Esophagus muscularis mucosa (tissue), 4 donors: ENCODE results near the gene TMA7. TPM values are rescaled to one million over a fixed set of nuclear protein-coding genes. Genes with fewer than 3 reads are reported as not detected.
"Not testable (repeated sequence)": the region's sequence is repeated elsewhere in the genome, so short reads cannot be mapped to it uniquely, and the experiment has no call there.

Experiments used
- DNase-seq: peaks from one replicate; pipeline ENCODE4 v3.0.0-alpha.2; 2017; ENCODE audit errors: extremely low spot score
- H3K27ac ChIP-seq, 4 donors: fragments of 200-600 bp; sonication (generic); replicated peaks in 1 of 4; 1 replicate in 3 of 4; 2 replicates in 1 of 4; pipeline ENCODE4 v1.5.1; 2016 to 2019; ENCODE audit warnings: mild to moderate bottlenecking in 1 of 4
- H3K27me3 ChIP-seq, 4 donors: fragments of 200-600 bp; sonication (generic); one replicate each; pipeline versions ENCODE4 v1.5.1 to v1.6.0; 2016 to 2019
- H3K36me3 ChIP-seq, 4 donors: fragments of 200-600 bp; sonication (generic); one replicate each; pipeline ENCODE4 v1.5.1; 2016 to 2019
- H3K4me1 ChIP-seq, 4 donors: fragments of 200-600 bp; sonication (generic); one replicate each; pipeline ENCODE4 v1.5.1; 2016 to 2019
- H3K4me3 ChIP-seq, 4 donors: fragments of 200-600 bp; sonication (generic); 1 replicate in 2 of 4; 2 replicates in 2 of 4; pipeline ENCODE4 v1.5.1; 2016 to 2019; ENCODE audit warnings: mild to moderate bottlenecking in 4 of 4, moderate library complexity in 1 of 4
- H3K9me3 ChIP-seq, 4 donors: fragments of 200-600 bp; sonication (generic); 1 replicate in 3 of 4; 2 replicates in 1 of 4; pipeline ENCODE4 v1.5.1; 2016 to 2019
- CTCF ChIP-seq, 3 experiments: fragments of 200-600 bp in 2 of 3; fragments of 450-650 bp in 1 of 3; sonication (generic) in 2 of 3; IDR thresholded peaks; one replicate each; pipeline ENCODE4 v1.5.1; 2017 to 2019; ENCODE audit warnings: antibody characterized with exemption in 3 of 3, mild to moderate bottlenecking in 2 of 3, moderate library complexity in 1 of 3
- EP300 ChIP-seq: sonication (generic); formaldehyde crosslinking; IDR thresholded peaks from one replicate; pipeline ENCODE4 v1.6.1; 2017; ENCODE audit warnings: antibody characterized with exemption
- POLR2A ChIP-seq: fragments of 450-650 bp; IDR thresholded peaks from one replicate; pipeline ENCODE4 v1.6.1; 2017; ENCODE audit warnings: antibody characterized with exemption, moderate library complexity, mild to moderate bottlenecking, low read depth
- POLR2AphosphoS5 ChIP-seq, 2 donors: sonication (generic); formaldehyde crosslinking; IDR thresholded peaks; one replicate each; pipeline ENCODE4 v1.6.1; 2017; ENCODE audit warnings: antibody characterized with exemption in 2 of 2
- WGBS: methylation state at CpG from one replicate; pipeline ENCODE4 v1.1.5; 2018; 5-methylcytosine and 5-hydroxymethylcytosine counted together
- intact Hi-C: fragments of 100-400 bp; cut with DNase I; formaldehyde crosslinking; loops from one replicate; pipeline ENCODE4 v1.15.1; 2023
- total RNA-seq, 4 donors: library from RNA; depleted of rRNA; stranded (reverse); fragments of >200 nt; gene quantifications; one replicate each; pipeline versions ENCODE4 v1.1.0 to v1.2.1, GENCODE V29; 2016

Gene TMA7
- total RNA-seq, 4 donors from 2014 or later = 167 to 270 (median 205) TPM

DNA sequence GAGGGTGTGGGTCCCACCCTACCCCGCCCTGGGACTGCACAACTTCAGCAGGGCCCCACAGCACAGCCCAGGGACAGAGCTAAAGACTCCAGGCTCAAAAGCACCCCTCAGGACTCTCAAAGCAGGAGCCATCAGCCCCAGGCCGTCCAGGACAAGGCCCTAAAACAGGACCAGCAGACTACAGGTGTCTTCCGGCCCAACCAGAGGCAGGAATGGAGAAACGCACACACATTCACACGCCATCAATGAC, 32.5 kb downstream of the TMA7 start:
- Histone ChIP-seq H3K36me3 (peaks cover 9 to 43% (median 30%) of the 10 kb centered on the region in 4 donors), H3K9me3 (no peaks in the 10 kb centered on the region), H3K4me1 (peaks cover 55 to 57% (median 57%) of the 10 kb centered on the region in 4 donors), H3K27me3 (no peaks in the 10 kb centered on the region), H3K4me3 (peak overlapping the region; percentile 59 to 83 (median 70)), H3K27ac (peak overlapping the region; percentile 89 to 97 (median 94))
- TF ChIP-seq EP300 (no peak), CTCF (IDR thresholded peaks at IDR 0.05) (no peak), POLR2A (no peak), POLR2AphosphoS5 (IDR thresholded peaks at IDR 0.05) (no peak)
- DNase-seq = no peak
- 0% methylated on average over 4 of the region's 5 CpGs for WGBS
- intact Hi-C loops = no loop called here

GRCh38 chr3:48472923-48473616, 33.0 kb downstream of the TMA7 start:
- Histone ChIP-seq H3K4me1 (peaks cover 51 to 53% (median 52%) of the 10 kb centered on the region in 4 donors), H3K4me3 (peak overlapping the region; percentile 59 to 83 (median 70)), H3K27ac (peak overlapping the region; percentile 89 to 97 (median 94)), H3K9me3 (no peaks in the 10 kb centered on the region), H3K36me3 (peaks cover 7 to 41% (median 27%) of the 10 kb centered on the region in 4 donors), H3K27me3 (no peaks in the 10 kb centered on the region)
- intact Hi-C loops = no loop called here
- peak; percentile 98 for DNase-seq
- TF ChIP-seq POLR2A (peak; percentile 33), POLR2AphosphoS5 (IDR thresholded peaks at IDR 0.05) (peak; percentile 91 to 93), EP300 (no peak), CTCF (IDR thresholded peaks at IDR 0.05) (peak in 2 of 3 experiments; percentile 37 to 46)
- WGBS = 4% methylated on average over 15 of the region's 17 CpGs

GRCh38 chr3:48473617-48473952, 33.5 kb downstream of the TMA7 start:
- intact Hi-C loops = no loop called here
- H3K27me3 ChIP-seq = no peaks in the 10 kb centered on the region
- no peak for TF ChIP-seq EP300
- TF ChIP-seq CTCF (IDR thresholded peaks at IDR 0.05) = no peak
- no peak for TF ChIP-seq POLR2A
- TF ChIP-seq POLR2AphosphoS5 (IDR thresholded peaks at IDR 0.05) = no peak
- no peaks in the 10 kb centered on the region for H3K9me3 ChIP-seq
- H3K4me3 ChIP-seq = peak overlapping the region; percentile 59 to 83 (median 70)
- peak overlapping the region; percentile 89 to 97 (median 94) for H3K27ac ChIP-seq
- WGBS = 70% methylated on average over 5 of the region's 5 CpGs
- peaks cover 3 to 40% (median 24%) of the 10 kb centered on the region in 4 donors for H3K36me3 ChIP-seq
- DNase-seq = no peak
- peaks cover 46 to 48% (median 47%) of the 10 kb centered on the region in 4 donors for H3K4me1 ChIP-seq

- H3K36me3 ChIP-seq = peaks cover 0 to 40% (median 22%) of the 10 kb centered on the region in 4 donors
- H3K27me3 ChIP-seq, DNase-seq, intact Hi-C loops, H3K4me3 ChIP-seq, H3K9me3 ChIP-seq: not testable (repeated sequence)
- H3K27ac ChIP-seq = peak overlapping the region; percentile 89 to 97 (median 94)
- WGBS = 94% methylated on average over 4 of the region's 4 CpGs
- H3K4me1 ChIP-seq = peaks cover 41 to 43% (median 42%) of the 10 kb centered on the region in 4 donors
These were observed 34.0 kb downstream of the TMA7 start for GRCh38 chr3:48474031-48474430.

DNA sequence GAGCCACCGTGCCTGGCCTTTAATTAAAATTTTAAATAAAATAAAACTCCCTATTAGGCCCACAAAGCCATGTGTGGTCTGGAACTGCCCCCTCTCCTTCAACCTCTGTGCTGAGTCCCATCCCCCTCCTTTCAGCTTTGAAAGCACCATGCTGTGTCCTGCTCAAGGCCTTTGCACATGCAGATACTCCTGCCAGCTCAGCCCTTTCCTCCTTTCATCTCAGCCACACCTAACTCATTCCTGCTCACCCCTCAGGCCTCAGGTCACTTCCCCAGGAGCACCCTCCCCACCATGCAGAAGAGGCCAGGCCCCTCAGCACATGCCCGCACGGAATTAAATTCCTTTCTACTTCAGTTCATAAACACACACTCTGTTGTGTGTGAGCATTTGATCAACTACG, 34.6 kb downstream of the TMA7 start:
- Histone ChIP-seq H3K27ac (no peak overlapping the region), H3K4me1 (peaks cover 35 to 37% (median 37%) of the 10 kb centered on the region in 4 donors), H3K4me3 (no peak overlapping the region), H3K9me3 (no peaks in the 10 kb centered on the region), H3K27me3 (no peaks in the 10 kb centered on the region), H3K36me3 (peaks cover 0 to 40% (median 17%) of the 10 kb centered on the region in 4 donors)
- no peak for TF ChIP-seq POLR2A
- TF ChIP-seq EP300 = no peak
- TF ChIP-seq POLR2AphosphoS5 (IDR thresholded peaks at IDR 0.05) = no peak
- TF ChIP-seq CTCF (IDR thresholded peaks at IDR 0.05) = no peak
- intact Hi-C loops = no loop called here
- 71% methylated on average over 4 of the region's 4 CpGs for WGBS
- DNase-seq = no peak
